Thyroid gland (tissue), 4 donors: Measurements from ENCODE around the gene FAM47E.

Experiments used
- POLR2A ChIP-seq, 2 donors: fragments of 450-650 bp; IDR thresholded peaks; one replicate each; pipeline ENCODE4 v1.6.1; 2017; ENCODE audit warnings: antibody characterized with exemption in 2 of 2, mild to moderate bottlenecking in 2 of 2, moderate library complexity in 1 of 2
- TF ChIP-seq, protein P1 (sequence below), 6 experiments: fragments of 200-600 bp in 3 of 6; fragments of 450-650 bp in 3 of 6; sonication (generic) in 3 of 6; IDR thresholded peaks; one replicate each; pipeline ENCODE4 v1.5.1; 2016 to 2019; ENCODE audit warnings: antibody characterized with exemption in 6 of 6, mild to moderate bottlenecking in 2 of 6, inconsistent platforms in 1 of 6, moderate library complexity in 1 of 6

DNA sequence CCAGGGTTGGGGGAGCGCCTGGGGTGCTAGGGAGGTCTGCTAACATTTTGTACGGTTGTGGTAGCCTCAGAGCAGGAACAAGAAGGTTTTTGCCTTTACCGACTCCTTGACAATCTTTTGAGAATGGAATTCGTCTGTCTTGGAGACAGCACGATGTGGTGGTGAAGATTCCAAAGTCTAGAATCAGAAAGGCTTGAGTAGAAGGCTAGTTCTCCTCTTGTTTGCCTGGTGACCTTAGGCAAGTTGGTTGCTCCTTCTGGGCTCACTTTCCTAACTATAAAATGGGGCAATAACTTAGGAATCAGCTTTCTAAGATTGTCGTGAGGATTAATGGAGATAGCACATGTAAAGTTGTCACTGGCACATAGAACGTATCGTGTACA is 741 bp downstream of the FAM47E start:
- TF ChIP-seq, protein P1, sequence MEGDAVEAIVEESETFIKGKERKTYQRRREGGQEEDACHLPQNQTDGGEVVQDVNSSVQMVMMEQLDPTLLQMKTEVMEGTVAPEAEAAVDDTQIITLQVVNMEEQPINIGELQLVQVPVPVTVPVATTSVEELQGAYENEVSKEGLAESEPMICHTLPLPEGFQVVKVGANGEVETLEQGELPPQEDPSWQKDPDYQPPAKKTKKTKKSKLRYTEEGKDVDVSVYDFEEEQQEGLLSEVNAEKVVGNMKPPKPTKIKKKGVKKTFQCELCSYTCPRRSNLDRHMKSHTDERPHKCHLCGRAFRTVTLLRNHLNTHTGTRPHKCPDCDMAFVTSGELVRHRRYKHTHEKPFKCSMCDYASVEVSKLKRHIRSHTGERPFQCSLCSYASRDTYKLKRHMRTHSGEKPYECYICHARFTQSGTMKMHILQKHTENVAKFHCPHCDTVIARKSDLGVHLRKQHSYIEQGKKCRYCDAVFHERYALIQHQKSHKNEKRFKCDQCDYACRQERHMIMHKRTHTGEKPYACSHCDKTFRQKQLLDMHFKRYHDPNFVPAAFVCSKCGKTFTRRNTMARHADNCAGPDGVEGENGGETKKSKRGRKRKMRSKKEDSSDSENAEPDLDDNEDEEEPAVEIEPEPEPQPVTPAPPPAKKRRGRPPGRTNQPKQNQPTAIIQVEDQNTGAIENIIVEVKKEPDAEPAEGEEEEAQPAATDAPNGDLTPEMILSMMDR (IDR thresholded peaks at IDR 0.05), result no peak
- TF ChIP-seq POLR2A (IDR thresholded peaks at IDR 0.05), result no peak
